Glomerular visceral epithelial cell (primary cell): ENCODE measurements around the gene ELMO3.

Experiments used
- DNase-seq: peaks from one replicate; pipeline ENCODE4 v3.0.0-alpha.2; 2016; ENCODE audit errors: extremely low spot score

The ELMO3 gene

GRCh38 chr16:67180166-67180565 lies 18.8 kb upstream of the ELMO3 start:
- DNase-seq: no peak

GRCh38 chr16:67181346-67181745 lies 17.6 kb upstream of the ELMO3 start:
- peak; percentile 24 for DNase-seq

- no peak for DNase-seq
These were observed 16.6 kb upstream of the ELMO3 start for GRCh38 chr16:67182288-67182687.

- DNase-seq: no peak
These were observed 15.7 kb upstream of the ELMO3 start for GRCh38 chr16:67183284-67183626.

- peak; percentile 95 for DNase-seq
These were observed 15.1 kb upstream of the ELMO3 start, which contains the start of gene MATCAP1 for GRCh38 chr16:67183627-67184452. TSS of gene MATCAP1 (minus strand) at chr16:67183963. CDS start at chr16:67180610, 3,353 bp downstream.

- no peak for DNase-seq
These were observed 14.4 kb upstream of the ELMO3 start for GRCh38 chr16:67184453-67184994.

GRCh38 chr16:67184995-67185650 lies 13.8 kb upstream of the ELMO3 start:
- DNase-seq: peak; percentile 88

GRCh38 chr16:67185651-67186134 lies 13.2 kb upstream of the ELMO3 start:
- DNase-seq: no peak

GRCh38 chr16:67186550-67186950 lies 12.4 kb upstream of the ELMO3 start:
- DNase-seq: peak; percentile 83

GRCh38 chr16:67187175-67187890 lies 11.6 kb upstream of the ELMO3 start:
- DNase-seq: no peak

- DNase-seq: no peak
These were observed 10.6 kb upstream of the ELMO3 start for GRCh38 chr16:67188323-67188722.

GRCh38 chr16:67188798-67189197 lies 10.1 kb upstream of the ELMO3 start:
- DNase-seq: no peak

- no peak for DNase-seq
These were observed 8.9 kb upstream of the ELMO3 start, which contains the start of gene EXOC3L1 for GRCh38 chr16:67190041-67190440. TSS of gene EXOC3L1 (minus strand) at chr16:67190136. CDS start at chr16:67189676, 460 bp downstream.

GRCh38 chr16:67190448-67191399 lies 8.2 kb upstream of the ELMO3 start:
- DNase-seq: no peak

- DNase-seq: no peak
These were observed 7.4 kb upstream of the ELMO3 start for GRCh38 chr16:67191411-67191994.

- peak; percentile 88 for DNase-seq
These were observed 6.8 kb upstream of the ELMO3 start, which contains the start of gene E2F4 for GRCh38 chr16:67191995-67192681. TSS of gene E2F4 (plus strand) at chr16:67192155. CDS start at chr16:67192228, 73 bp downstream.

- DNase-seq: no peak
These were observed 6.1 kb upstream of the ELMO3 start for GRCh38 chr16:67192781-67193361.

GRCh38 chr16:67193536-67193935 lies 5.4 kb upstream of the ELMO3 start:
- no peak for DNase-seq

GRCh38 chr16:67194260-67194659 lies 4.7 kb upstream of the ELMO3 start:
- no peak for DNase-seq
